GM19099 (cell line): ENCODE data around the gene MEIOSIN.

ENCODE experiments used
- POLR2A ChIP-seq: IDR thresholded peaks from 3 replicates; pipeline ENCODE4 v1.6.1; 2011; ENCODE audit warnings: low read depth; ENCODE audit not compliant: insufficient read length; ENCODE audit errors: extremely low read depth

Gene MEIOSIN

GRCh38 chr19:45716359-45717130, 16.7 kb upstream of the MEIOSIN start:
- TF ChIP-seq POLR2A, result no peak

GRCh38 chr19:45717131-45717982, 15.9 kb upstream of the MEIOSIN start:
- TF ChIP-seq POLR2A, result no peak

- no peak for TF ChIP-seq POLR2A
Measured at GRCh38 chr19:45717983-45718650, 15.1 kb upstream of the MEIOSIN start.

- TF ChIP-seq POLR2A, result no peak
Measured at GRCh38 chr19:45729800-45730290, 3.4 kb upstream of the MEIOSIN start.

DNA sequence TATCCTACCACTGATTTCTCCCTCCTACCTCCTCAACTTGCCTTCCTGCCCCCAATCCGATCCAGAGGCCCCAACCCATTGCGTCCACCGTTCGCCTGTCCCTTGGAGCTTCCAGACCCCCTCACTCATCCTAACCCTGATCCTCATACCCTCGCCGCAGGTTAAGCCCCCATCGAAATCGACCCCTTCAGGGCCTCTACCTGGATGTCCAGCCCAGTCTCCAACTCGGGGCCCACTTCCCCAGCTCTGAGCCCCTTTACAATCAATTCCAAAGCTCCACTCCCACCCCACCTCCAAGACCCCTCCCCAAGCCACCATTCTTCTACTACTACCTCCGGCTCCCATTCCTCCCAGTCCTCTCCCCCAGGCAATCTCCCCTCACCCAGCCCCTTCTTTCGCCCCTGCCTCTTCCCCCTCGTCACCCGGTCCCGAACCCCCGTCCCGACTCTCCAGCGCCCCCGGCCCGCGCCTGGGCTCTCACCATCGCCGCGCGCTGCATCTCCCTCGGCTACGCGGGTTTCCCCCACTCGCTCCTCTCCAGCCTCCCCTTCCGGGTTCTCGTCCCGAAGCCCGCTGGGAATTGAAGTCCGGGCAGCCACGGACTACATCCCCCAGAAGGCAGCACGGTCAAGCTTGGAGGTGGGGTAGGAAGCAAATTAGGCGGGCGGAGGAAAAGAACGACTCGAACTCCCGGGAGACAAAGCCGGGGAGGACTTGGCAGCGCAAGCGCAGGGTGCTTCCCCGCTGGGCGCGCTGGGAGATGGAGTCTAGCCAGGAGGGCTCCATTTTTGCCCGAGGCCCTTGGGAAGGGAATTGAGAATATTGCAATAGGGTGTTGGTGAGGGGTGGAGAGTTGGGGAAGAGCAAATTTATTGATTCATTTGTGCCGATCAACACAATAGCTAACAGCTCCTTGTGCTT, 2.6 kb upstream of the MEIOSIN start, which contains the start of gene FBXO46:
TSS of gene FBXO46 (minus strand) at position 529 of the 921 bp plus-strand sequence. CDS start 17,401 bp downstream, outside the sequence.
- TF ChIP-seq POLR2A, result peak; percentile 79

DNA sequence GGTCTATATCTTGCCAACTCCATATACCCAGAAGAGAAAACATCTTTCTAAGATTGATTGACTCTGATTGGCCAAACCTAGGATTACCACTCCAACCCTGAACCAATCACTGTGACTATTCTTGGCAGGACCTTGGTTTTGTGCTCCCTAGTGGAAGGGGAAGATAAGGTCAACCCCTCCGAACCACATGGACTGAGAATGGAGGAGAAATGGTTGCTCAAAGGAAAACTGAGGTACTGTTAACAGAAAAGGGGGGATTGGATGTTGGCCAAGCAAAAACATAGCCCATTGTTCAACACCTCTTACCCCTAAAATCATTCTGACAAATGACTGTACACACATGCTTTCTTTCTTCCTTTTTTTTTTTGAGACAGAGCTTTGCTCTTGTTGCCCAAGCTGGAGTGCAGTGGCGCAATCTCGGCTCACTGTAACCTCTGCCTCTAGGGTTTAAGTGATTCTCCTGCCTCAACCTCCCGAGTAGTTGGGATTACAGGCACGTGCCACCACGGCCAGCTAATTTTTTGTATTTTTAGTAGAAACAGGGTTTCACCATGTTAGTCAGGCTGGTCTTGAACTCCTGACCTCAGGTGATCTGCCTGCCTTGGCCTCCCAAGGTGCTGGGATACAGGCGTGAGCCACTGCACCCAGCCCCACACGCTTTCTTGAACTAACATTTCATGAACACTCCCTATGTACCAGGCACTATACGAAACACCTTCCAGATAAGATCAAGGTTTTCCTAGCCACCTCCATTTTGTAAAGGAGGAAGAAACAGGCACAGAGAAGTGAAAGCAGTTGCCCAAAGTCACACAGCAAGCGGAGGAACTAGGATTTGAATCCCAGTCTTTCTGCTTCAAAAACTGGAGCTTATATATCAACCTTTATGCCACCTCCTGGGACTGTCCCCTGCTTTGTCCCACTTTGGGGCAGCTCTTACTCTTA, 6.5 kb downstream of the MEIOSIN start:
- TF ChIP-seq POLR2A, result no peak

DNA sequence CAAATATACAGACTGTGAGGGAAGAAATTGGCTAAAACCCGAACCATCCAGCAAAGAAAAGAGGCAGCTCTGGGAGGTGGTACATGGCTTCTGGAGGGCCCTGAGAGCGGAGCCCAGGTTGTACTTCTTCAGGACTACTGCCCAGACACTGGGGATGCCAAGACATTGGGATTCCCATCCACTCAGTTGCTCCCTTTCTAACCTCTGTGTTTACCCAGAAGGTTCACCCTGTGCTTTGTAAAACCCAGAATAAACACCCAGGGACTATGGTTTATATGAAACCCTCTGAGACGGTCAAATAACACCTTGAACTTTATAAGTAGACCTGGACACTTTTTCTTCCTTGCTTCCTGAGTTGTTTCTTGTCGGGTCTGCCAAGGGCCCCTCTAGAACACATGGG, 9.7 kb downstream of the MEIOSIN start:
- TF ChIP-seq POLR2A, result no peak

GRCh38 chr19:45745606-45746005, 12.4 kb downstream of the MEIOSIN start:
- no peak for TF ChIP-seq POLR2A

- no peak for TF ChIP-seq POLR2A
Measured at GRCh38 chr19:45746866-45747265, 13.6 kb downstream of the MEIOSIN start.

DNA sequence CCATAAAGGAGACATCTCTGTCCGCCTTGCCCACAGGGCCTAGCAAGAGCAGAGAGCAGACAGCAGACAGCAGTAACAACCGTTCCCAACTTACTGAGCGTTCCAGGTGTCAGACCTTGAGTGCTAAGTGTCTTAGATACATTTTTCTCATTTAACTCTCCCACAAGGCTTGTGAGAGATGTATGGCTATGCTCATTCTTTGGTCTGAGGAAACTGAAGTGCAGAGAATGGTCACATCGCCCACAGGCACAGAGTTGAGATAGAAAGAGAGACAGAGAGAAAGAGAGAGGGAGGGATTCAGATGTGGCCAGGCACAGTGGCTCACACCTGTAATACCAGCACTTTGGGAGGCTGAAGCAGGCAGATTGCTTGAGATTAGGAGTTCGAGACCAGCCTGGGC, 14.3 kb downstream of the MEIOSIN start:
- TF ChIP-seq POLR2A, result no peak

- TF ChIP-seq POLR2A, result no peak
Measured at GRCh38 chr19:45752639-45753038, 19.4 kb downstream of the MEIOSIN start.

DNA sequence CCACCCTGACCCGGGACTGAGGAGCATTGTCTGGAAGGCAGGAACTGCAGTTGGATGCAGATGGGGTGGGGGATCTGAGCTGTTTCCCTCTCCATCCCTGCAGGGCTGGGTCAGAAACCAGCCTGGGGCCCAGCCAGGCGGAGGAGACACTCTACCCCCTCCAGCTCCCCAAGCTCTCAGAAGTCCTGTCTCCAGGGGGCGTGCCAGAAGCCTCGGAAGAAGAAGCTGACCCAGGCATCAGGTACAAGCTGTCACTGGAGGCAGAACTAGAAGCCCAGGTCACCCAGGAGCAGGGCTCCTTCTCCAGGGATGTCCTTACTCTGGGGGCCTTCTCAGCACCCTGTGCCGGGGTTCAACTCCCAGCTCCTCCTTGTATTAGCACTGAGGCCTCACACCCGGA, 20.3 kb downstream of the MEIOSIN start:
- TF ChIP-seq POLR2A, result no peak

DNA sequence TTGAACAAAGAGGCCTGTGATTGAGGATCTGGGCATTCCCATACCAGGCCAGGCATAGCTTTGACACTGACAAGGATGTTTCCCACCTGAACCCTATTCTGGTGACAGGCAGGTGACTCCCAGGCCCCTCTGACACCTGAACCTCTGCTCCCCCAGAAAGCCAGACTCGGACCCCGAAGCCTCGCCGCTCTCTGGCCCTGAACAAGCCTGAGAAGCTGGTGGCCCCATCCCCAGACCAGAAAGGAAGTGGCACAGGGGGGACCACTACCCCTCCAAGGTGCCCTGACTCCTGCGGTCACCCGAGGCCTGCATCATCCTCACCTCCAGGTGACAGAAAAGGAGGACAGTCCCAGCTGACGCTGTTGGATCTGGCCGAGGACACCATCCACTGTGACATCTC, 21.1 kb downstream of the MEIOSIN start:
- TF ChIP-seq POLR2A, result no peak
